GM10248 (cell line): ENCODE measurements around the gene MRPL27.

Experiments
- CTCF ChIA-PET: fragments of 300-600 bp; sonication (Branson Sonifier 250); formaldehyde crosslinking; extraction: SDS; loops from one replicate; lab custom pipeline; 2021; ENCODE audit warnings: antibody characterized with exemption; lab: Yijun Ruan, JAX
- POLR2A ChIA-PET: fragments of 350-650 bp; sonication (Branson Sonifier 250); formaldehyde crosslinking; extraction: SDS; loops from one replicate; lab custom pipeline; 2020; ENCODE audit warnings: antibody characterized with exemption; lab: Yijun Ruan, JAX
- DNase-seq: peaks from one replicate; pipeline ENCODE4 v3.0.0; 2012; ENCODE audit errors: extremely low spot score
- CTCF ChIP-seq: IDR thresholded peaks from 2 replicates; pipeline ENCODE4 v1.5.1; 2012; ENCODE audit warnings: mild to moderate bottlenecking, low read depth; ENCODE audit errors: extremely low read depth, missing control alignments, control extremely low read depth

Gene MRPL27

GRCh38 chr17:50388728-50389127 lies 15.7 kb upstream of the MRPL27 start:
- TF ChIP-seq CTCF: no peak
- ChIA-PET POLR2A (interaction anchor here (1.4 kb wide), 1 partner anchor 9 kb away, joined by 4 read pairs; no protein-coding TSS in a partner anchor), CTCF (interaction anchor here (0.8 to 5.6 kb wide), 2 partner anchors 9 kb away, joined by 3 to 57 read pairs; partner anchors contain the start of gene LRRC59)
- no peak for DNase-seq

- DNase-seq: no peak
- POLR2A ChIA-PET: no interaction called here
- TF ChIP-seq CTCF: no peak
- CTCF ChIA-PET: interaction anchor here (1.7 to 5.6 kb wide), 2 partner anchors 11 to 25 kb away, joined by 6 to 57 read pairs; partner anchors contain the start of gene LRRC59
Measured at GRCh38 chr17:50386510-50386909, 13.5 kb upstream of the MRPL27 start.

GRCh38 chr17:50382931-50383330 lies 9.9 kb upstream of the MRPL27 start:
- DNase-seq: no peak
- TF ChIP-seq CTCF: no peak
- CTCF ChIA-PET: interaction anchor here (1.3 to 1.4 kb wide), 2 partner anchors 15 to 39 kb away, joined by 3 to 5 read pairs; partner anchors contain the start of gene LRRC59
- POLR2A ChIA-PET: interaction anchor here (0.5 to 0.7 kb wide), 3 partner anchors 12 to 444 kb away, joined by 4 to 7 read pairs (median 4); no protein-coding TSS in a partner anchor

- ChIA-PET CTCF (interaction anchor here (1.4 to 4.9 kb wide), 3 partner anchors 9 to 16 kb away, joined by 4 to 43 read pairs (median 5); partner anchors contain the start of gene LRRC59), POLR2A (interaction anchor here (1.5 kb wide), 2 partner anchors 10 to 15 kb away, joined by 4 to 5 read pairs; partner anchors contain the start of gene LRRC59)
- DNase-seq: no peak
- TF ChIP-seq CTCF: no peak
Measured at GRCh38 chr17:50381920-50382319, 8.9 kb upstream of the MRPL27 start.

GRCh38 chr17:50381260-50381815 lies 8.4 kb upstream of the MRPL27 start:
- CTCF ChIA-PET: interaction anchor here (1.4 to 4.9 kb wide), 4 partner anchors 9 to 19 kb away, joined by 4 to 43 read pairs (median 9); partner anchors contain the start of gene LRRC59
- POLR2A ChIA-PET: interaction anchor here (1.5 kb wide), 2 partner anchors 11 to 16 kb away, joined by 4 to 5 read pairs; partner anchors contain the start of gene LRRC59
- DNase-seq: no peak
- TF ChIP-seq CTCF: no peak

- peak; percentile 18 for TF ChIP-seq CTCF
- POLR2A ChIA-PET: interaction anchor here (1.2 to 1.5 kb wide), 2 partner anchors 11 to 17 kb away, joined by 3 to 4 read pairs; partner anchors contain the start of gene LRRC59
- CTCF ChIA-PET: interaction anchor here (0.7 to 4.9 kb wide), 5 partner anchors 9 to 18 kb away, joined by 3 to 43 read pairs (median 5); partner anchors contain the start of gene LRRC59
- no peak for DNase-seq
Measured at GRCh38 chr17:50380369-50381259, 7.6 kb upstream of the MRPL27 start.
